ENCODE measurements around the gene NFAM1.

Gene NFAM1

DNA sequence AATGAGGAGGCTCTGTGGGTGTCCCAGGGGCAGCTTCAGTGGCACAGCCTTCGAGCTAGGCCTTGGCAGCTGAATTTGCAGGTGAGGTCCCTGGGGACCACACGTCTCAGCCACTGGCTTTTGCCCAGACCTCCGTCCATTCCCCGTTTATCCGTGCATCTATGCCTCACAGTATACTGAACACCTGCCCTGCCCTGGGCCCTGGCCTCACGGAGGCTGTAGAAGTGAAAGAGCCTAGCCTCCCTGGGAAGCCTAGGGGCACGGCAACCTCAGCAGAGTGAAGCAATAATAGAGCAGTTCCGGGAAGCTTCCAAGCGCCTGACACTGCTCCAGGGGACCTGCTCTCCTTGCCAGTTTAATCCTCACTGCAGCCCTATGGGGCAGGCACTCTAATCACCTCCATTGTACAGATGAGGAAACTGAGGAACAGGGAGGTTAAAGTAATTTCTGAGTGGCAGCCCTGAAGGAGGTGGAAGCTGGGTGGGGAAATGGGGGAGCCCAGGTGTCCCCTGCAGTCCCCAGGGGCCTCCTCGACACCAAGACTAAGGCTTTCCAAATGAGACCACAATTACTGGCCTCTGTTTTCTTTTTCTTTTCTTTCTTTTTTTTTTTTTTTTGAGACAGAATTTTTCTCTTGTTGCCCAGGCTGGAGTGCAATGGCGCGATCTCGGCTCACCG is 2.7 kb upstream of the NFAM1 start:
- 88% methylated on average over 13 of the region's 14 CpGs for WGBS
- peaks cover 44 to 72% of the 10 kb centered on the region in 2 experiments for H3K27me3 ChIP-seq (ENCODE audit: control insufficient read depth in 1 of 2, insufficient read depth in 1 of 2, low read length in 2 of 2)
- no peak overlapping the region for H3K4me2 ChIP-seq (ENCODE audit: low read length, poor library complexity, severe bottlenecking)
- no peak overlapping the region for H3K9ac ChIP-seq (ENCODE audit: low read length)
- H3K4ac ChIP-seq (ENCODE audit: low read depth in 1 of 2, low read length in 2 of 2): no peak overlapping the region
- H3K27ac ChIP-seq (ENCODE audit: low read length, poor library complexity, severe bottlenecking): no peak overlapping the region
- no peak overlapping the region for H3K4me3 ChIP-seq (ENCODE audit: insufficient read depth in 1 of 2, low read depth in 1 of 2, low read length in 2 of 2)
- H3K18ac ChIP-seq (ENCODE audit: low read depth in 1 of 2, low read length in 2 of 2): no peak overlapping the region
- no peak overlapping the region for H2AFZ ChIP-seq (ENCODE audit: low read depth, low read length)
- no peak overlapping the region for H2AK5ac ChIP-seq (ENCODE audit: low read length, severe bottlenecking)
- H3K23ac ChIP-seq (ENCODE audit: low read length in 2 of 2): no peak overlapping the region
- no peak overlapping the region for H2BK15ac ChIP-seq (ENCODE audit: low read depth, poor library complexity, severe bottlenecking)
- no peak overlapping the region for H4K8ac ChIP-seq (ENCODE audit: low read length)
- DNase-seq: no peak
- no peak overlapping the region for H2BK12ac ChIP-seq (ENCODE audit: low read length in 2 of 2)
- no peak overlapping the region for H2BK120ac ChIP-seq (ENCODE audit: low read depth, low read length)
- peaks cover 20% of the 10 kb centered on the region for H3K4me1 ChIP-seq (ENCODE audit: control insufficient read depth, insufficient read depth, low read depth, low read length)
- H3K79me1 ChIP-seq (replicated peaks; ENCODE audit: low read length, poor library complexity, severe bottlenecking): no peaks in the 10 kb centered on the region
- no peaks in the 10 kb centered on the region for H3K36me3 ChIP-seq (ENCODE audit: control insufficient read depth in 1 of 2, insufficient read depth in 2 of 2, low read depth in 1 of 2, low read length in 2 of 2)
- no peak overlapping the region for H4K91ac ChIP-seq (ENCODE audit: low read length)
- H3K14ac ChIP-seq (ENCODE audit: low read length in 2 of 2): no peak overlapping the region
- H3K9me3 ChIP-seq (ENCODE audit: control insufficient read depth, low read length): no peaks in the 10 kb centered on the region
- H2BK5ac ChIP-seq (ENCODE audit: low read depth, low read length, poor library complexity, severe bottlenecking): no peak overlapping the region

DNA sequence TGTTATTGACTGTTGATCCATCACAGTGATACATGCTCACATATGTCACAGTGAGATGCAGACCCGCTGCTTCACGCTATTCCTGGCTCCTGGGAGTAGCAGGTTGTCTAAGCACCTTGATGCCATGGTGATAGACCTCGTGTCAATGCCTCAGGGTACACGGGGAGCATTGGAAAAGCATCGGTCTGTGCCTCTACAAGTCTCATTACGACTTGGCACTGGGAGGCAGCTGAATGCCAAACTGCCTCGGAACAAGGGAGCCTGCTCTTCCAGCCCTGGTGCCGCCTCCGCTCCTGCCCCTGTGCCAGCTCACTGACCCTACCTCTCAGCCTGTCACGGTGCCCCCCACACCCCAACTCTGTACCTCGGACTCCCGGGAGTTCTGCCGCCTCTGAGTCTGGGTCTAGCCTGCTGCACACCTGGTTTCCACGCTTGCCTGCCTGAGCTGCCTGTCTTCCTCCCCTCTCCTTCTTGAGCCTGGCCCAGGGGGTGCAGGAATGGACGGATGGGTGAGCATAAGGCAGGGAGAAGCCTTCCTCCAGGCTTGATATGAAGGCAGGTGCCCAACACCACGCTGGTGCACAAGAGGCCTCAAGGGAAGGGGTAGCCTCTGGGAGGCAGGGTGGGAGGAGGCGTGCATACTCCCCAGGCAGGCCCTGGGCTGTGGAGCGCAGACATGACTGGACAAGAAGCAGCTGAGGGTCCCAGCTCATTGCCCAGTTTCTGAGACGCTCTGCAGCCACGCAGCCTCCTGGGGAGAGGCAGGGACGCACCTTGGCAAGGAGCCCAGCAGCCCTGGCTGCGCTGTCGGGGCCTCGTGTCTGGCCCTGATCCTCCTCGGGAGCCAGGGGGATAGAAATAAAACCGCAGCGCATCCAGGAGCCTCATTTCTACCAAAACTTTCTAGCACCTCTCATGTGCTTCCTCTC is 1.8 kb upstream of the NFAM1 start:
- no peak overlapping the region for H3K18ac ChIP-seq (ENCODE audit: low read depth in 1 of 2, low read length in 2 of 2)
- H3K4me2 ChIP-seq (ENCODE audit: low read length, poor library complexity, severe bottlenecking): no peak overlapping the region
- no peak overlapping the region for H2BK120ac ChIP-seq (ENCODE audit: low read depth, low read length)
- no peak overlapping the region for H3K23ac ChIP-seq (ENCODE audit: low read length in 2 of 2)
- no peak overlapping the region for H4K91ac ChIP-seq (ENCODE audit: low read length)
- peaks cover 44 to 74% of the 10 kb centered on the region in 2 experiments for H3K27me3 ChIP-seq (ENCODE audit: control insufficient read depth in 1 of 2, insufficient read depth in 1 of 2, low read length in 2 of 2)
- no peak overlapping the region for H3K4ac ChIP-seq (ENCODE audit: low read depth in 1 of 2, low read length in 2 of 2)
- H3K4me1 ChIP-seq (ENCODE audit: control insufficient read depth, insufficient read depth, low read depth, low read length): peaks cover 16% of the 10 kb centered on the region
- no peak overlapping the region for H2AFZ ChIP-seq (ENCODE audit: low read depth, low read length)
- no peak overlapping the region for H4K8ac ChIP-seq (ENCODE audit: low read length)
- no peak overlapping the region for H2BK5ac ChIP-seq (ENCODE audit: low read depth, low read length, poor library complexity, severe bottlenecking)
- H3K36me3 ChIP-seq (ENCODE audit: control insufficient read depth in 1 of 2, insufficient read depth in 2 of 2, low read depth in 1 of 2, low read length in 2 of 2): no peaks in the 10 kb centered on the region
- H3K27ac ChIP-seq (ENCODE audit: low read length, poor library complexity, severe bottlenecking): no peak overlapping the region
- no peak overlapping the region for H2BK15ac ChIP-seq (ENCODE audit: low read depth, poor library complexity, severe bottlenecking)
- H3K14ac ChIP-seq (ENCODE audit: low read length in 2 of 2): no peak overlapping the region
- no peak overlapping the region for H3K4me3 ChIP-seq (ENCODE audit: insufficient read depth in 1 of 2, low read depth in 1 of 2, low read length in 2 of 2)
- H2AK5ac ChIP-seq (ENCODE audit: low read length, severe bottlenecking): no peak overlapping the region
- DNase-seq: no peak
- WGBS: 87% methylated on average over 25 of the region's 27 CpGs
- no peak overlapping the region for H3K9ac ChIP-seq (ENCODE audit: low read length)
- no peaks in the 10 kb centered on the region for H3K79me1 ChIP-seq (replicated peaks; ENCODE audit: low read length, poor library complexity, severe bottlenecking)
- no peaks in the 10 kb centered on the region for H3K9me3 ChIP-seq (ENCODE audit: control insufficient read depth, low read length)
- H2BK12ac ChIP-seq (ENCODE audit: low read length in 2 of 2): no peak overlapping the region

DNA sequence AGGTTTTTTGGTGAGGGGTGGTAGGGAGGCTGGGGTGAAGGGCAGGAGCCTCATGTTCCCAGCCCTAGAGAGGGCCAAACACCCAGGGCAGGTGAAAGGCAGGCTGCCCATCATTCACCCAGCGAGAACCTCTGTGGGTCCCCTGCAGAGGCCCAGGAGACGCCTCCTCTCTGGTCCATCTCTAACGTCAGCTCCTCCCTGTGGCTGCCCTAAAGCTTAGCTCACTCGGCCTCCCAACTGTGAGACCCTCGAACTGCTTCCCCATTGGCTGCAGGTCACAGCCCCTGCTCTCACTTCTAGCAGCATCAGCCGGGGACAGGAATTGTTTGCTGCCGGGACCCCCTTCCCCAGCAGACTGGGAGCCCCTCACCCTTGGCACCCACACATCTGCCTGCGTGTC is 615 bp upstream of the NFAM1 start:
- Histone ChIP-seq H3K4me1 (ENCODE audit: control insufficient read depth, insufficient read depth, low read depth, low read length) (peaks cover 10% of the 10 kb centered on the region), H2BK12ac (ENCODE audit: low read length in 2 of 2) (no peak overlapping the region), H2BK5ac (ENCODE audit: low read depth, low read length, poor library complexity, severe bottlenecking) (no peak overlapping the region), H3K36me3 (ENCODE audit: control insufficient read depth in 1 of 2, insufficient read depth in 2 of 2, low read depth in 1 of 2, low read length in 2 of 2) (no peaks in the 10 kb centered on the region), H3K18ac (ENCODE audit: low read depth in 1 of 2, low read length in 2 of 2) (no peak overlapping the region), H3K4me2 (ENCODE audit: low read length, poor library complexity, severe bottlenecking) (no peak overlapping the region), H2AK5ac (ENCODE audit: low read length, severe bottlenecking) (no peak overlapping the region), H2AFZ (ENCODE audit: low read depth, low read length) (no peak overlapping the region), H3K79me1 (replicated peaks; ENCODE audit: low read length, poor library complexity, severe bottlenecking) (no peaks in the 10 kb centered on the region), H3K27ac (ENCODE audit: low read length, poor library complexity, severe bottlenecking) (no peak overlapping the region), H4K91ac (ENCODE audit: low read length) (no peak overlapping the region), H2BK15ac (ENCODE audit: low read depth, poor library complexity, severe bottlenecking) (no peak overlapping the region), H3K4me3 (ENCODE audit: insufficient read depth in 1 of 2, low read depth in 1 of 2, low read length in 2 of 2) (no peak overlapping the region), H4K8ac (ENCODE audit: low read length) (no peak overlapping the region), H3K9ac (ENCODE audit: low read length) (no peak overlapping the region), H2BK120ac (ENCODE audit: low read depth, low read length) (no peak overlapping the region), H3K23ac (ENCODE audit: low read length in 2 of 2) (no peak overlapping the region), H3K9me3 (ENCODE audit: control insufficient read depth, low read length) (no peaks in the 10 kb centered on the region), H3K4ac (ENCODE audit: low read depth in 1 of 2, low read length in 2 of 2) (no peak overlapping the region), H3K27me3 (ENCODE audit: control insufficient read depth in 1 of 2, insufficient read depth in 1 of 2, low read length in 2 of 2) (peaks cover 55 to 82% of the 10 kb centered on the region in 2 experiments), H3K14ac (ENCODE audit: low read length in 2 of 2) (no peak overlapping the region)
- 46% methylated on average over 6 of the region's 8 CpGs for WGBS
- DNase-seq: no peak

DNA sequence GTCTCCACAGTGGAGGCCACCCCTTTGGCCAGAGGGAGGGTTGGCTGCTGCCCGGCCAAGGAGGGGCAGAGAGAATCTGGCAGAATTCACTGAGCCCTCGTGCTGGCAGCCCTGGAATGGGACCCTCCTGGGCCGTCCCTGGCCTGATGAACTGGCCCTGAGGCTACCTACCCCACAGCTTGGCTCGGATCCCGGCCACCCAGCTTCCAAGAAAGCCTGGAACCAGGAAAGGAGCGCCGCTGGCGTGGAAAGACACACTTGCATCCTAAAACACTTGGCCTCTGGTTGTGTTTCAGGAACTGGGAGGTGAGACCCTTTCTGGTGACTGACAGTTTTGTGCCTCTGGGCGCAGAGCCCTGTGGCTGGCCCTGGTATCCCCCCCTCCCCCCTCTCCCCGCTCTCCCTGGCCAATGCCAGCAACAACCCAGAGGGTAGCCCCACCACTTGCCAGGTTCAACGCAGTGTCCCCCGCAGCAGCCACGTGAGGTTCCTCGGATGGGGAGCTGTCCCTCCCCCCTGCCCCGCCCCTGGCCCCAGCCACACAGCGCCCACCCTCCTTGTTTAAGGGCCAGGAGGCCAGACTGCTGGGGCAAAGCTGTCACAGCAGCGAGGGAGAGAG is 693 bp downstream of the NFAM1 start:
- no peaks in the 10 kb centered on the region for H3K36me3 ChIP-seq (ENCODE audit: control insufficient read depth in 1 of 2, insufficient read depth in 2 of 2, low read depth in 1 of 2, low read length in 2 of 2)
- no peak overlapping the region for H2BK12ac ChIP-seq (ENCODE audit: low read length in 2 of 2)

More for the DNA sequence above, 693 bp downstream of the NFAM1 start:
- WGBS: 66% methylated on average over 15 of the region's 17 CpGs
- H3K4ac ChIP-seq (ENCODE audit: low read depth in 1 of 2, low read length in 2 of 2): no peak overlapping the region
- no peak overlapping the region for H3K9ac ChIP-seq (ENCODE audit: low read length)
- no peak overlapping the region for H3K4me2 ChIP-seq (ENCODE audit: low read length, poor library complexity, severe bottlenecking)
- H3K9me3 ChIP-seq (ENCODE audit: control insufficient read depth, low read length): no peaks in the 10 kb centered on the region
- H2AFZ ChIP-seq (ENCODE audit: low read depth, low read length): no peak overlapping the region
- H2BK5ac ChIP-seq (ENCODE audit: low read depth, low read length, poor library complexity, severe bottlenecking): no peak overlapping the region
- H2AK5ac ChIP-seq (ENCODE audit: low read length, severe bottlenecking): no peak overlapping the region
- H2BK15ac ChIP-seq (ENCODE audit: low read depth, poor library complexity, severe bottlenecking): no peak overlapping the region
- no peak overlapping the region for H4K8ac ChIP-seq (ENCODE audit: low read length)
- no peak overlapping the region for H3K14ac ChIP-seq (ENCODE audit: low read length in 2 of 2)
- H4K91ac ChIP-seq (ENCODE audit: low read length): no peak overlapping the region
- H3K18ac ChIP-seq (ENCODE audit: low read depth in 1 of 2, low read length in 2 of 2): no peak overlapping the region
- no peak overlapping the region for H3K4me3 ChIP-seq (ENCODE audit: insufficient read depth in 1 of 2, low read depth in 1 of 2, low read length in 2 of 2)
- no peak overlapping the region for H3K27ac ChIP-seq (ENCODE audit: low read length, poor library complexity, severe bottlenecking)
- peaks cover 5% of the 10 kb centered on the region for H3K4me1 ChIP-seq (ENCODE audit: control insufficient read depth, insufficient read depth, low read depth, low read length)
- peaks cover 64 to 86% of the 10 kb centered on the region in 2 experiments for H3K27me3 ChIP-seq (ENCODE audit: control insufficient read depth in 1 of 2, insufficient read depth in 1 of 2, low read length in 2 of 2)
- H3K23ac ChIP-seq (ENCODE audit: low read length in 2 of 2): no peak overlapping the region
- H2BK120ac ChIP-seq (ENCODE audit: low read depth, low read length): no peak overlapping the region
- DNase-seq: no peak
- no peaks in the 10 kb centered on the region for H3K79me1 ChIP-seq (replicated peaks; ENCODE audit: low read length, poor library complexity, severe bottlenecking)

Measured in mesenchymal stem cell (in vitro differentiated cells and primary cell).